Measurements from ENCODE around the gene DAPK2.

- TF ChIP-seq EZH2phosphoT487 (IDR thresholded peaks at IDR 0.05; ENCODE audit: insufficient read depth, low read depth) (no peak), EZH2 (IDR thresholded peaks at IDR 0.05; ENCODE audit: insufficient read depth, poor library complexity, severe bottlenecking) (no peak)
Observed at GRCh38 chr15:64013179-64014062, 32.9 kb downstream of the DAPK2 start.

All from GM23248 (cell line).